ENCODE data around the gene KAZN.

DNA sequence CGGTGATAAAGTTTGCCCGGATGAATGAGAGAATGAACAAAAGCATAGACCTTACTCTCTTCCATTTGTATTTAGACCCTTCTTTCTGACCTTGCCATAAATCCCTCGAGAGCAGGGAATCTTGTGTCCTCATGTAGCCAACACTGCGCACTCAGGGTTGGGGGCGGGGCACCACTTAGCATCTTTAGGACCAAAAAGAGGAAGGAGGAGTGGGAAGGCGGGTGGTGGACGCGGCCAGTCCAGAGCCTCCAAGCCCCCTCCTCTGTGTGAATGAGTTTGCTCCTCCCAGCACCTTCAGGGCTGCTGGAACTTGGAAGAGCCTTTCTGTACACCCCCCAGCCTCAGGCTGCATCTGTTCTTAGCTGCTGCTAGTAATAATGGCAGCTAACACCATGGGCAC, 413.2 kb downstream of the KAZN start:
- TF ChIP-seq CTCF (conservative IDR thresholded peaks at IDR 0.05 in 1 of 2, IDR thresholded peaks at IDR 0.05 in 1 of 2; ENCODE audit: low read depth in 1 of 2, low read length in 2 of 2) (no peak), EZH2 (IDR thresholded peaks at IDR 0.05; ENCODE audit: low read length, missing control alignments) (no peak)

Data from fibroblast of lung (primary cell).